Urinary bladder (tissue), 4 donors: ENCODE data around the gene MAN1A1. TPM values are rescaled to one million over a fixed set of nuclear protein-coding genes. Genes with fewer than 3 reads are reported as not detected.

Source experiments
- DNase-seq: peaks from one replicate; pipeline ENCODE4 v3.0.0-alpha.2; 2015; ENCODE audit errors: extremely low spot score
- H3K27ac ChIP-seq: one replicate; pipeline ENCODE4 v1.5.1; 2013; ENCODE audit warnings: low read depth, mild to moderate bottlenecking, moderate library complexity
- H3K36me3 ChIP-seq: one replicate; pipeline ENCODE4 v1.6.1; 2013; ENCODE audit warnings: mild to moderate bottlenecking, moderate library complexity; ENCODE audit not compliant: insufficient read depth
- H3K4me1 ChIP-seq: one replicate; pipeline ENCODE4 v1.6.1; 2013; ENCODE audit warnings: mild to moderate bottlenecking, moderate library complexity; ENCODE audit not compliant: insufficient read depth
- H3K4me3 ChIP-seq: one replicate; pipeline ENCODE4 v1.5.1; 2013; ENCODE audit warnings: low read depth, low read length
- WGBS: extraction: QIAGEN DNeasy Blood & Tissue Kit; methylation state at CpG from one replicate; pipeline ENCODE4 v1.1.7; 2013; 5-methylcytosine and 5-hydroxymethylcytosine counted together
- polyA plus RNA-seq: library from polyadenylated mRNA; stranded (reverse); fragments of 200-250 nt; gene quantifications from one replicate; pipeline ENCODE4 v1.2.3, GENCODE V29; 2013
- total RNA-seq: library from RNA; depleted of rRNA; stranded (reverse); fragments of >200 nt; gene quantifications from one replicate; pipeline ENCODE4 v1.2.3, GENCODE V29; 2014
- donor health status: healthy with polysubstance abuse.
- donor health status: healthy.

MAN1A1 gene
- total and polyA plus RNA-seq, 2 donors: 98.6 to 245 TPM

GRCh38 chr6:119205911-119206618, 143.5 kb downstream of the MAN1A1 start:
- Histone ChIP-seq H3K27ac (no peak overlapping the region), H3K4me1 (no peaks in the 10 kb centered on the region), H3K4me3 (no peak overlapping the region), H3K36me3 (peaks cover 2% of the 10 kb centered on the region)
- DNase-seq: no peak
- WGBS: 72% methylated on average over 7 of the region's 7 CpGs

- H3K4me1 ChIP-seq: no peaks in the 10 kb centered on the region
- DNase-seq: no peak
- 64% methylated on average over 3 of the region's 3 CpGs for WGBS
- no peak overlapping the region for H3K4me3 ChIP-seq
- H3K36me3 ChIP-seq: peaks cover 2% of the 10 kb centered on the region
- no peak overlapping the region for H3K27ac ChIP-seq
These were observed 144.8 kb downstream of the MAN1A1 start for GRCh38 chr6:119204719-119205118.

- no peaks in the 10 kb centered on the region for H3K4me1 ChIP-seq
- H3K4me3 ChIP-seq: no peak overlapping the region
- H3K27ac ChIP-seq: no peak overlapping the region
- no peaks in the 10 kb centered on the region for H3K36me3 ChIP-seq
- 100% methylated on average over 1 of the region's 1 CpG for WGBS
- DNase-seq: no peak
These were observed 148.1 kb downstream of the MAN1A1 start for GRCh38 chr6:119201480-119201879.

- H3K4me1 ChIP-seq: no peaks in the 10 kb centered on the region
- no peak overlapping the region for H3K4me3 ChIP-seq
- peak overlapping the region; percentile 23 for H3K27ac ChIP-seq
- WGBS: 42% methylated on average over 1 of the region's 1 CpG
- H3K36me3 ChIP-seq: no peaks in the 10 kb centered on the region
- DNase-seq: no peak
These were observed 148.9 kb downstream of the MAN1A1 start for GRCh38 chr6:119200512-119201175.

GRCh38 chr6:119197271-119197670, 152.3 kb downstream of the MAN1A1 start:
- Histone ChIP-seq H3K36me3 (no peaks in the 10 kb centered on the region), H3K4me3 (no peak overlapping the region), H3K27ac (no peak overlapping the region), H3K4me1 (no peaks in the 10 kb centered on the region)
- DNase-seq: no peak
- WGBS: 97% methylated on average over 5 of the region's 5 CpGs

GRCh38 chr6:119196715-119197114, 152.8 kb downstream of the MAN1A1 start:
- H3K27ac ChIP-seq: no peak overlapping the region
- DNase-seq: no peak
- H3K4me3 ChIP-seq: no peak overlapping the region
- H3K36me3 ChIP-seq: no peaks in the 10 kb centered on the region
- WGBS: 66% methylated on average over 4 of the region's 4 CpGs
- no peaks in the 10 kb centered on the region for H3K4me1 ChIP-seq

GRCh38 chr6:119195848-119196247, 153.7 kb downstream of the MAN1A1 start:
- no peak overlapping the region for H3K27ac ChIP-seq
- no peak for DNase-seq
- WGBS: 63% methylated on average over 5 of the region's 5 CpGs
- no peaks in the 10 kb centered on the region for H3K36me3 ChIP-seq
- no peak overlapping the region for H3K4me3 ChIP-seq
- H3K4me1 ChIP-seq: no peaks in the 10 kb centered on the region

- Histone ChIP-seq H3K4me1 (no peaks in the 10 kb centered on the region), H3K36me3 (no peaks in the 10 kb centered on the region), H3K27ac (no peak overlapping the region), H3K4me3 (no peak overlapping the region)
- DNase-seq: no peak
- 97% methylated on average over 2 of the region's 2 CpGs for WGBS
These were observed 154.4 kb downstream of the MAN1A1 start for GRCh38 chr6:119195204-119195603.

GRCh38 chr6:119193707-119194106, 155.9 kb downstream of the MAN1A1 start:
- Histone ChIP-seq H3K27ac (no peak overlapping the region), H3K4me1 (no peaks in the 10 kb centered on the region), H3K36me3 (no peaks in the 10 kb centered on the region), H3K4me3 (no peak overlapping the region)
- no peak for DNase-seq

GRCh38 chr6:119192200-119192599, 157.4 kb downstream of the MAN1A1 start:
- Histone ChIP-seq H3K4me1 (no peaks in the 10 kb centered on the region), H3K27ac (no peak overlapping the region), H3K4me3 (no peak overlapping the region), H3K36me3 (no peaks in the 10 kb centered on the region)
- WGBS: 73% methylated on average over 3 of the region's 3 CpGs
- no peak for DNase-seq

- Histone ChIP-seq H3K27ac (no peak overlapping the region), H3K4me3 (no peak overlapping the region), H3K4me1 (no peaks in the 10 kb centered on the region), H3K36me3 (no peaks in the 10 kb centered on the region)
- 69% methylated on average over 1 of the region's 1 CpG for WGBS
- DNase-seq: no peak
These were observed 159.4 kb downstream of the MAN1A1 start for GRCh38 chr6:119190176-119190575.

GRCh38 chr6:119189498-119189897, 160.1 kb downstream of the MAN1A1 start:
- H3K36me3 ChIP-seq: no peaks in the 10 kb centered on the region
- DNase-seq: no peak
- no peak overlapping the region for H3K27ac ChIP-seq
- no peak overlapping the region for H3K4me3 ChIP-seq
- 84% methylated on average over 14 of the region's 14 CpGs for WGBS
- no peaks in the 10 kb centered on the region for H3K4me1 ChIP-seq

- no peak for DNase-seq
- Histone ChIP-seq H3K27ac (no peak overlapping the region), H3K4me3 (no peak overlapping the region), H3K36me3 (no peaks in the 10 kb centered on the region), H3K4me1 (no peaks in the 10 kb centered on the region)
- 79% methylated on average over 1 of the region's 1 CpG for WGBS
These were observed 162.0 kb downstream of the MAN1A1 start for GRCh38 chr6:119187596-119187995.

- H3K36me3 ChIP-seq: no peaks in the 10 kb centered on the region
- H3K27ac ChIP-seq: no peak overlapping the region
- 84% methylated on average over 5 of the region's 5 CpGs for WGBS
- no peak overlapping the region for H3K4me3 ChIP-seq
- DNase-seq: no peak
- no peaks in the 10 kb centered on the region for H3K4me1 ChIP-seq
These were observed 163.1 kb downstream of the MAN1A1 start for GRCh38 chr6:119186490-119186889.
